ENCODE results near the gene FYTTD1. TPM values are rescaled to one million over a fixed set of nuclear protein-coding genes. Genes with fewer than 3 reads are reported as not detected.

FYTTD1 gene
- total RNA-seq, 1 donor from 2014 or later = 44.0 TPM

DNA sequence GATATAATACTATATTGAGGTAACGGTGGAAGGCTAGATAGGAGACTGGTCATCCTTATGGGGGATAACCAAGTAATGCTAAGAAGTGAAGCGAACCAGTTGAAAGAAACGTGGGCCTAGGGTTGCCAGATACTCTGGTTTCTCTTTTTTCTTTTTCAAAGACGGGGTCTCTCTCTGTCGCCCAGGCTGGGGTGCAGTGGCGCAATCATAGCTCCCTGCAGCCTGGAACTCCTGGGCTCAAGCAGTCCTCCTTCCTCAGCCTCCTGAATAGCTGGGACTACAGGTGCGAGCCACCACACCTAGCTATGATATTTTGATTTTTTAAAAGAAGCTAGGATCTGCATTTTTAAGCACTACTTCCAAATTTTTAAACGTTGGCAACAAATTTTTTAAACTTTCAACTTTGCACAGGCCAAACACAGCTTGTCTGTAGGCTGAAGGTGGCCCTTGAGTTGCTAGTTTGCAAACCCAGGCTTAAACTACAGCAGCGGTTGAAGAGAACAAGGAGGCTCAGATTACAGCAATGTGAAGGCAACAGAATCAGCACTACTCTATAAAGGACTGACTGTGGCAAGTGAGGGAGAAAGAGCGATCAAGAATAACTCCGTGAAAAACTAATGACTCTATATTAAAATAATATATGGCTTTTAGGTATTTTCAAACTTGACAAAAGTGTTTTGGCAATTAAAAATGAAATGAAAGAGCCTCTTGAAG is 11.8 kb upstream of the FYTTD1 start:
- H3K4me3 ChIP-seq = peak overlapping the region; percentile 94 to 97
- H3K27ac ChIP-seq = no peak overlapping the region
- TF ChIP-seq POLR2AphosphoS5 (IDR thresholded peaks at IDR 0.05; ENCODE audit: insufficient read depth in 1 of 2, low read depth in 1 of 2) = no peak
- no peak for TF ChIP-seq POLR2A (IDR thresholded peaks at IDR 0.05)
- TF ChIP-seq, protein P1, sequence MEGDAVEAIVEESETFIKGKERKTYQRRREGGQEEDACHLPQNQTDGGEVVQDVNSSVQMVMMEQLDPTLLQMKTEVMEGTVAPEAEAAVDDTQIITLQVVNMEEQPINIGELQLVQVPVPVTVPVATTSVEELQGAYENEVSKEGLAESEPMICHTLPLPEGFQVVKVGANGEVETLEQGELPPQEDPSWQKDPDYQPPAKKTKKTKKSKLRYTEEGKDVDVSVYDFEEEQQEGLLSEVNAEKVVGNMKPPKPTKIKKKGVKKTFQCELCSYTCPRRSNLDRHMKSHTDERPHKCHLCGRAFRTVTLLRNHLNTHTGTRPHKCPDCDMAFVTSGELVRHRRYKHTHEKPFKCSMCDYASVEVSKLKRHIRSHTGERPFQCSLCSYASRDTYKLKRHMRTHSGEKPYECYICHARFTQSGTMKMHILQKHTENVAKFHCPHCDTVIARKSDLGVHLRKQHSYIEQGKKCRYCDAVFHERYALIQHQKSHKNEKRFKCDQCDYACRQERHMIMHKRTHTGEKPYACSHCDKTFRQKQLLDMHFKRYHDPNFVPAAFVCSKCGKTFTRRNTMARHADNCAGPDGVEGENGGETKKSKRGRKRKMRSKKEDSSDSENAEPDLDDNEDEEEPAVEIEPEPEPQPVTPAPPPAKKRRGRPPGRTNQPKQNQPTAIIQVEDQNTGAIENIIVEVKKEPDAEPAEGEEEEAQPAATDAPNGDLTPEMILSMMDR (IDR thresholded peaks at IDR 0.05) = no peak
- H3K4me1 ChIP-seq = peaks cover 22% of the 10 kb centered on the region
- no peaks in the 10 kb centered on the region for H3K9me3 ChIP-seq
- H3K27me3 ChIP-seq = no peaks in the 10 kb centered on the region
- no peaks in the 10 kb centered on the region for H3K36me3 ChIP-seq
- intact Hi-C loops (cut with DNase I) = no loop called here
- peak in 1 of 2 donors; percentile 46 for DNase-seq (ENCODE audit: extremely low spot score in 2 of 2)

DNA sequence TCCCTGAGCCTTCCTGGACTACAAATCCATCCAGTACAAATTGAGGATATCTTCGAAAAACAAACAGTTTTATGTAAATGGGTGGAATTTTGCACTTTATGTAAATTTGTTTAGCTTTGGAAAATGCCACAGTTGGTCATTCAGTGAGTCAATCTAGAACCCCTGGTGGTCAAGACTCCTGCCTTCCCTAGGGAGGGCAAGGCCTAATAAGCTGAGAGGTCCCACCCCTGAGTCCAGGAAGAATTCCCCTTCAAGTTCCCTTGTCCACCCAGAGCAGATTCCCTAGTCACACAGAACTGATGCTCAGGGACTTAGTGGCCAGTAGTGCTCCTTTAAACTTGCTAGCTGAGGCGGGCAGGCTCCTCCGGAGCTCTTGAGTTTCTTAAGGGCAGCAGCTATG is 6.9 kb upstream of the FYTTD1 start:
- Histone ChIP-seq H3K4me3 (no peak overlapping the region), H3K9me3 (no peaks in the 10 kb centered on the region), H3K4me1 (peaks cover 2% of the 10 kb centered on the region), H3K27me3 (no peaks in the 10 kb centered on the region), H3K36me3 (no peaks in the 10 kb centered on the region), H3K27ac (no peak overlapping the region)
- DNase-seq (ENCODE audit: extremely low spot score in 2 of 2) = no peak
- intact Hi-C loops (cut with DNase I) = no loop called here
- no peak for TF ChIP-seq POLR2AphosphoS5 (IDR thresholded peaks at IDR 0.05; ENCODE audit: insufficient read depth in 1 of 2, low read depth in 1 of 2)
- TF ChIP-seq, protein P1 (IDR thresholded peaks at IDR 0.05) = no peak
- TF ChIP-seq POLR2A (IDR thresholded peaks at IDR 0.05) = no peak

DNA sequence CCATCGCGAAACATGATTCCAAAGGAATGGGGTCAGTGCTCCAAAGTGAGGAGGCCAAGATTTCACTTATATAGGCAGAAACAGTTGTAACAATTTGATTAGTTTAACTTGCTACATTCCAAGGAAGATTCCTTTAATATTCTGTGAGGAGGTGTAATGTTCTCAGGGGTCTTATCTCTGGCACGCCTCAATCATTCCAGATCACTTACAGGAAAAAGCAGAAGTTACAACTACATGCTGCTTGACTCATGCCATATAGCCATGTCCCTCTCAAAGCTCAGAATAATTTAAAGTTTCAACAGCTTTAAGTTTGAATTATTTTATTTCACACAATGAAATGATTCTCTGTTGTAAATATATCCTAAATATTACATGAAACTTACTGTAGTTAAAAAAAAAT is 3.5 kb upstream of the FYTTD1 start:
- no peaks in the 10 kb centered on the region for H3K9me3 ChIP-seq

DNA sequence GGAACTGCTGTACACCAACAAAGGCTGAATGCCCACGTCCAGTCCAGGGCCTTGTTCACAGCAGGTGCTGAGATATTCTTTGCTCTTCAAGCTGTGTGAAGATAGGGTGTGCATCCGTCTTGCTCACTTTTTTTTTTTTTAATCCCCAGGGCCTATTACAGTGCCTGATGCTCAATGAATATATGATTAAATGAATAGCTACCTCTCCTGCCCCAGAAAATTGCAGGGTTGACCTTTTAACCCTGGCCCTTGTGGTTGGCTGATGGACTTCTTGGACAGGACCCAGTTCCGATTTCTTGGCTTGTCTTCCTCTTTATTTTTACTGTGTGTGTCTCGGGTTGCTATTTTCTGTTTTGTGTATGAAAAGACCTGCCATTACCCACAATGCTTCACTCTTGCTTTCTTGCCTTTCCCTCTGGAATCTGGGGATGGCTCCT is 2.9 kb upstream of the FYTTD1 start:
- TF ChIP-seq POLR2AphosphoS5 (IDR thresholded peaks at IDR 0.05; ENCODE audit: insufficient read depth in 1 of 2, low read depth in 1 of 2) (no peak), POLR2A (IDR thresholded peaks at IDR 0.05) (no peak)
- TF ChIP-seq, protein P1 (IDR thresholded peaks at IDR 0.05) = no peak
- no peaks in the 10 kb centered on the region for H3K36me3 ChIP-seq
- H3K27ac ChIP-seq = no peak overlapping the region
- H3K9me3 ChIP-seq = no peaks in the 10 kb centered on the region
- intact Hi-C loops (cut with DNase I) = no loop called here
- no peak overlapping the region for H3K4me3 ChIP-seq
- peaks cover 9% of the 10 kb centered on the region for H3K4me1 ChIP-seq
- no peaks in the 10 kb centered on the region for H3K27me3 ChIP-seq
- no peak for DNase-seq (ENCODE audit: extremely low spot score in 2 of 2)

More for the DNA sequence above, 3.5 kb upstream of the FYTTD1 start:
- H3K4me3 ChIP-seq = no peak overlapping the region
- TF ChIP-seq POLR2A (IDR thresholded peaks at IDR 0.05) = no peak
- TF ChIP-seq, protein P1 (IDR thresholded peaks at IDR 0.05) = no peak
- TF ChIP-seq POLR2AphosphoS5 (IDR thresholded peaks at IDR 0.05; ENCODE audit: insufficient read depth in 1 of 2, low read depth in 1 of 2) = no peak
- H3K4me1 ChIP-seq = peaks cover 3% of the 10 kb centered on the region
- no peak for DNase-seq (ENCODE audit: extremely low spot score in 2 of 2)
- H3K36me3 ChIP-seq = no peaks in the 10 kb centered on the region
- H3K27ac ChIP-seq = no peak overlapping the region
- intact Hi-C loops (cut with DNase I) = no loop called here
- H3K27me3 ChIP-seq = no peaks in the 10 kb centered on the region

DNA sequence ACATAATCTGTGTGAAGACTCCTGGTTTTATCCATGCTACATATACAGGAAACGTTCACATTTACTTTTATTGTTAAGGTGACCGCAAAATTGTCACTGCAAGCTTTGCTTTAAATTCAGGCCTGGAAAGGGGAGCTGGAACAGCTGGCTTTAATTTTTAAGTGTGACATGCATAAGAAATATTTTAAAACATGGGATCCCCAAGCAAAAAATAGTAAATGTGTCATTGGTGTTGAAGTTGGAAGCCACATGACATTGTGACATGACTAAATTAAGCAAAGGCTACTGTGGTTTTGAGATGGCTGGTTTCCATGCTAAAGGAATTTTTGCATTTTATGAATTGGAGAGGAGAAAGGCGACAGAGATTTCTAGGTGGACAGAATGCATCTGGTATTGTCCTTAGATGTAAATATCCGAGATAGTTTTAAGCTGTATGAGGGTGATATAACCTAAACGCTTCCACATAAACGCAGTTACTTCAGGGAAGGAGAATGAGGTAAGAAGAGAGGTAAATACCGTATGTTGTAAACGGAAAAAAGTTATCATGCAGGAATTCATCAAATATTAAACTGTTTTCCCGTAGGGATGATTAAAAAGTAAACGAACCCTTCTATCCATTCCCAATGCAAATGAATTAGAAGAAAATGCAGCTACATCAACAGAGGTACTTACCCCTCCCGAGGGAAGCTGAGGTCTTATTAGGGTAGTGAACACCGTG is 927 bp upstream of the FYTTD1 start:
- Histone ChIP-seq H3K27ac (peak overlapping the region; percentile 98), H3K36me3 (no peaks in the 10 kb centered on the region), H3K4me1 (peaks cover 28% of the 10 kb centered on the region), H3K9me3 (no peaks in the 10 kb centered on the region), H3K27me3 (no peaks in the 10 kb centered on the region), H3K4me3 (peak overlapping the region; percentile 83 to 93)
- DNase-seq (ENCODE audit: extremely low spot score in 2 of 2) = no peak
- intact Hi-C loops (cut with DNase I) = no loop called here
- TF ChIP-seq POLR2AphosphoS5 (IDR thresholded peaks at IDR 0.05; ENCODE audit: insufficient read depth in 1 of 2, low read depth in 1 of 2) (no peak), POLR2A (IDR thresholded peaks at IDR 0.05) (no peak)
- TF ChIP-seq, protein P1 (IDR thresholded peaks at IDR 0.05) = no peak
